Stimulated activated CD4-positive, alpha-beta T cell treated with anti-CD3 and anti-CD28 coated beads, Interleukin-1b, Interleukin-23, amount 100 ng/mL, for 48 hours (primary cell): ENCODE data around the gene TTC23.

Experiments used
- DNase-seq: peaks from one replicate; pipeline ENCODE4 v3.0.0-alpha.2; 2020

TTC23 gene

DNA sequence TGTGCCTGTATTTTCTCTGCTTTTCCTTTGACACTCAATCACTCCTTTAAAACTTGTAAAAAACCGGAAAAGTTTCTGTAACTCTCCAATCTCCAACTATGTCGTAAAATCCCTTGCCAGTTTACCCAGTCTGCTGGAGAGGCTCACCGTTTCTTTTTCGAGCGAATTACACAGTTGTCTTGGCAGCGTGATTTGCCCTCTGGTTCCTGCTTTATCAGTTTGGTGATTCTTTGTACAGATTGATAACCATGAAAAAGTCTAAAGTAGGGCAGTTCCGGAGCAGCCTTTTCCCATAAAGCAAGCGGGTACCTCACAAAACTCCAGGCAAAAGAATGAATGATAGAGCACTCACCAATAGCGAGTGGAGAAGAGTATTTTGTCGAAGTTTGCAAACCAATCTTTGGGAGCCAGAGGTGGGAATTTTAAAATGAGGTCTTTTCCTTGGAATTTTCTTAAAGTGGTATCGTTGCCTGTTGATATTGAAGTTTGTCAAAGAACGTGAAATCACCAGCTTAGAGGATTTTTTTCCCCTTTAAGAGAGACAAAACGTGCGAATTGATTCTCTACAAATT, at the start of gene TTC23:
Gene TTC23, minus strand, starts transcription at position 312 of the 572 bp plus-strand sequence. CDS start 20,869 bp downstream, outside the sequence.
- no peak for DNase-seq

- no peak for DNase-seq
These were observed 47.0 kb upstream of the TTC23 start for GRCh38 chr15:99296386-99296785.

DNA sequence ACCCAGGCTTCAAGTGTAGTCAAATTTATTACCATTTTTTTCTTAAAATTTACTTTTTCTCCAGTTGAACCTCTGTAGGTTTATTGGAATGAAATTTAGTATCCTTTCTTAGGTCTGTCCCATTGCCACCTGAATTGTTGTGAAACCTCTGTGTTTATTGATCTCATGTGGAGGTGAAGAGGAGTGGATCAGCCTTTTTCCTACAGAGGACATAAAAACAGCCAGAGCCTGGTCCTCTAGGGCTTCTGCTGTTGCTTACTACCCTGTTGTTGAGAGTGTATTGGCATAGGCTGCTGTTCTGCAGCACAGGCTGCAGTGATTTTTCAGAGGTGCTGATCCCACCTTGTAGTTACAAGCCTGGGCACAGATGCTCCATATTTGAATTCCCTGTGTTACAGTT, 46.5 kb upstream of the TTC23 start:
- DNase-seq = no peak

DNA sequence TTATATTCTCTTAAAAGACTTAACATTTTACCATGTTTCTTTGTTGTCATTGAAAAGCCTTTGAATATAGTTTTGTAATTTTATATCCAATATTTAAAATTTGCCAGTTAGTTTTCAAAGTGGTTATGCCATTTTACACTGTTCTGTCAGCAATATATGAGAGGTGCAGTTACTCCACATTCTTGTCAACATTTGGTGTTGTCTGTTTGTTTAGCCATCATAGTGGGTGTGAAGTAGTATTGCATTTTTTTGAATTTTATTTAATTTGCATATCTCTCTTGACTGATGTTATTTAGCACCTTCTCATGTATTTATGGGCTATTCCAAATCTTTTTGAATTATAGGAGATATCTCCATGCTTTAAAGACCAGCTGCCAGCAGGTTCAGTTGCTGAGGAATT, 42.3 kb upstream of the TTC23 start:
- DNase-seq = no peak

- no peak for DNase-seq
These were observed 34.3 kb upstream of the TTC23 start for GRCh38 chr15:99283717-99284116.

GRCh38 chr15:99282586-99282985, 33.2 kb upstream of the TTC23 start:
- no peak for DNase-seq

DNA sequence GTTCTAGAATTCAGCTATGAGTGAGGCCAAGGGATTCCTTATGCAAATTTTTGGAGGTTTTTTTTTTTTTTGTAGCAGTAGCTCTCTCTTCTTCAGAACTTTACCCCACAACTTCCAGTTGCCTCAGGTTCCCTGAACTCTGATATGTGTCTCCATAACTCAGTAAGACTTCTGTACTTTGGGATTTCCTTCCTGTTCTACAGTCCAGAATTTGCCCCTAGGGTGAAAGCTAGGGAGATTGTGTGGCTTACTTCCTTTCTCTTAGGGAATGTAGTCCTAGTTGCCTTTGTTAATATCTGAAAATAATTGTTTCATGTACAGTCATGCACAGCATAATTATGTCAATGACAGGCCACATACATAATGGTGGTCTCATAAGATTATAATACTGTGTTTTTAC, 32.7 kb upstream of the TTC23 start:
- DNase-seq = no peak

GRCh38 chr15:99279827-99280226, 30.4 kb upstream of the TTC23 start:
- DNase-seq = peak; percentile 24

GRCh38 chr15:99279290-99279689, 29.9 kb upstream of the TTC23 start:
- DNase-seq = no peak

- no peak for DNase-seq
These were observed 26.2 kb upstream of the TTC23 start for GRCh38 chr15:99275525-99276128.

- no peak for DNase-seq
These were observed 25.7 kb upstream of the TTC23 start for GRCh38 chr15:99275061-99275460.

DNA sequence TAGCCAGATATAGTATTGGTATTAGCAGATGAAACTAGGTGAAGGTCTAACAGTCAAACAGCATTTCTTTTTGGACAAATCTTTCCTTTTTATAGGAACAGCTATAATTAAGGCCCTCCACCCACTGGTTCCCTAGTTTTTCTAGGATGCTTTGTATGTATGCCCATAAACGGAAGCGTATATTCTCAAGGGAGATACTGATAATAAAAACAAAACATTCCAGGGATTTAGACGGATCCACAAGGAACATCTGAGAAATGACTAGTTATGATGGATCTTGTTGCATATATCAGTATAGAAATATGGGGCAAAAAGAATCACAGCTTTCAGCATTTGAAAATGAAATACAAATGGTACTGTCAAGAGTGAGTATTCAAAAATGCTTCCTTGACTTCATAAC, 24.4 kb upstream of the TTC23 start:
- no peak for DNase-seq

- no peak for DNase-seq
These were observed 19.1 kb upstream of the TTC23 start for GRCh38 chr15:99268431-99268830.

GRCh38 chr15:99267957-99268356, 18.6 kb upstream of the TTC23 start:
- DNase-seq = no peak

- no peak for DNase-seq
These were observed 16.2 kb upstream of the TTC23 start for GRCh38 chr15:99265541-99266070.

- no peak for DNase-seq
These were observed 14.7 kb upstream of the TTC23 start for GRCh38 chr15:99264125-99264524.

DNA sequence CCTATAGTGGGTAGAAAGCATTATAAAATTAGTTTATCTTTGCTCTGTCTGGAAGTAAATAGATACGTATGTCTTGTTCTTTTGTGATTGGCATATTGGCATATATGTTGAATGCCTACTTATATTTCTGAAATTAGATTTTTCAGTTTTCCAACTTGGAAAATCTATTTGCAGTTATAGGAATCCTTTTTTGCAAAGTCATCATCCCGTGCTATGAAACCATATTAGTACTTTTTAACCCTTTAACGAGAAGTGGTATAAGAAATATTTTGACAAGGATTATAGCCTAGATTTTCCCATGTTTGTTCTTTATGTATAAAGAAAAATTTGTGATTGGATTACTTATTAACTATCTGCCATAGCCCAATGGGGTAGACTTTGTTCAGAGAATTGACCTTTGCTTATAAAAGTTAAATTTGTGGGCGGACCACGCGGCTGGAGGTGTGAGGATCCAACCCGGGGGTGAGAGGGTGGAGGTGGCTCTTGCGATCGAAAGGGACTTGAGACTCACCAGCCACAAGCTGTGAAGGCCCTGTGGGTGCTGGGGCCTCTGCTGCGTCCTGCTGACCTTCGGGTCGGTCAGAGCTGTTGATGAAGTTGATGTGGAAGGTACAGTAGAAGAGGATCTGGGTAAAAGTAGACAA, 7.8 kb upstream of the TTC23 start:
- DNase-seq = no peak

- peak; percentile 61 for DNase-seq
These were observed 4.2 kb upstream of the TTC23 start for GRCh38 chr15:99253381-99254090.

DNA sequence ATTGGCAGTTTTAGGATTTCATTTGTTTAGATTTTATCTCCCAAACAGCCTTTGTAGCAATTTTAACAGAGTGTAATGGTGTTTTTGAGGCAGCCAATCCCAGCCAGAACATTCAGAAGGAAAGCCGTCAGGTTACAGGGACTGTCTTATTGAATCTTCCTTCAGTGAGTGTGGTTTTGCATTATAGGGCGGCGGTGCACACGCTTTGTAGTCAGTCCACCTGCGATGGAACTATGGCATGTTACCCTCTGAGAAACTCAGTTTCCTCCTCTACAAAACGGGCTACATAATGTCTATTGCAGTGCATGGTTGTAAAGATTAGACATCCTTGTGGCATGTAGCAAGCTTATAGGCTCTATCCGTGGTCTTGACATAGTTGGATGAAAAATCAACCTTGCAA, 2.9 kb upstream of the TTC23 start:
- no peak for DNase-seq

- peak; percentile 97 for DNase-seq
These were observed 1.8 kb upstream of the TTC23 start, which contains the start of gene LRRC28 for GRCh38 chr15:99250857-99251841. Gene LRRC28, plus strand, starts transcription at chr15:99251481. Its CDS starts 4,477 bp downstream, at chr15:99255958.

DNA sequence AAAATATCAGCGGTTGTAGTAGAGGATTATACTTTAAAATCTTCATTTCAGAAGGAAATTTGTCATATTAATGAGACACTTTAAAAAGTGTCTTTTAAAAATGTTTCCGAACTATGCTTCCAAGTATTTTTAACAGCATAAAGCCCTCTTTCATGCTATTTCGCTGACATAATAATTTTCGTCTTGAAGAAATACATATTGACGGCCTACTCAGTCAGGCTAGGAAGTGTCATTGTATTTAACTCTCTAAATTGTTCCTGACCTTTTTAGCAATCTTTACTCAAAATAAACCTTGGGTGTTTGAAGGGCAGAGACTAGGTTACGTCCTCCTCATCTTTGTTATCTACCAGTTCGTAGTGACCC, 1.1 kb upstream of the TTC23 start:
- DNase-seq = no peak

- no peak for DNase-seq
These were observed 620 bp upstream of the TTC23 start for GRCh38 chr15:99250001-99250400.
